ENCODE measurements around the gene HRH3.

The HRH3 gene

DNA sequence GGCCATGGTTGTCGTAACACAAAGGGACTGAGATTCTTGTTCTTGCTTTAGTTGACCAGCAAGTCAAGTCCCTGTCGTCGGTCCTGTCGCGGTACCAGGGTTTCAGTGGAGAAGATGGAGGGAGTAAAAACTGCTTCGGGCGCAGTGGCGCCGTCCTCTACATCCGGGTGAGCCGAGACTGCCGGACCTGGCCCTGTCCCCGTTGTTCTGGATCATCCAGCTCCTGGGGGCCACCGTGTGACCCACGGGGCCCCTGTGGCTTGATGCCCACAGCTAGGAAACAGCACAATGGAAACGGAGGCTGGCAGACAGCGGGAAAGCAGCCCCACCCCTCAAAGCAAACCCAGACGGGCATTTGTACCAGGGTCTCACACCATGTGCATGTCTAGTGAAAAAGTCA is 22.3 kb downstream of the HRH3 start:
- no peaks in the 10 kb centered on the region for H4K20me1 ChIP-seq (ENCODE audit: low read depth, low read length)
- no peak overlapping the region for H3K9ac ChIP-seq (ENCODE audit: low read length)
- no peaks in the 10 kb centered on the region for H3K27me3 ChIP-seq (ENCODE audit: low read length)
- H3K79me2 ChIP-seq (ENCODE audit: insufficient read depth, low read length), result no peaks in the 10 kb centered on the region
- no peak overlapping the region for H3K4me2 ChIP-seq (ENCODE audit: low read depth, low read length, poor library complexity, severe bottlenecking)
- H3K36me3 ChIP-seq (ENCODE audit: low read length), result no peaks in the 10 kb centered on the region
- no peaks in the 10 kb centered on the region for H3K9me3 ChIP-seq (ENCODE audit: insufficient read depth, low read length)
- H3F3A ChIP-seq (ENCODE audit: insufficient read depth), result no peaks in the 10 kb centered on the region; the same call in 1 of the 2 replicates
- no peak overlapping the region for H3K4me3 ChIP-seq (ENCODE audit: insufficient read depth, low read length, poor library complexity, severe bottlenecking)
- H2AFZ ChIP-seq (ENCODE audit: low read depth, low read length, severe bottlenecking), result no peak overlapping the region
- H3K9me2 ChIP-seq (replicated peaks; ENCODE audit: insufficient read depth, low read length), result no peaks in the 10 kb centered on the region
- no peak overlapping the region for H3K27ac ChIP-seq (ENCODE audit: low read depth, low read length)
- no peak for TF ChIP-seq EZH2phosphoT487 (conservative IDR thresholded peaks at IDR 0.05; ENCODE audit: low read length)
- TF ChIP-seq, protein P1, sequence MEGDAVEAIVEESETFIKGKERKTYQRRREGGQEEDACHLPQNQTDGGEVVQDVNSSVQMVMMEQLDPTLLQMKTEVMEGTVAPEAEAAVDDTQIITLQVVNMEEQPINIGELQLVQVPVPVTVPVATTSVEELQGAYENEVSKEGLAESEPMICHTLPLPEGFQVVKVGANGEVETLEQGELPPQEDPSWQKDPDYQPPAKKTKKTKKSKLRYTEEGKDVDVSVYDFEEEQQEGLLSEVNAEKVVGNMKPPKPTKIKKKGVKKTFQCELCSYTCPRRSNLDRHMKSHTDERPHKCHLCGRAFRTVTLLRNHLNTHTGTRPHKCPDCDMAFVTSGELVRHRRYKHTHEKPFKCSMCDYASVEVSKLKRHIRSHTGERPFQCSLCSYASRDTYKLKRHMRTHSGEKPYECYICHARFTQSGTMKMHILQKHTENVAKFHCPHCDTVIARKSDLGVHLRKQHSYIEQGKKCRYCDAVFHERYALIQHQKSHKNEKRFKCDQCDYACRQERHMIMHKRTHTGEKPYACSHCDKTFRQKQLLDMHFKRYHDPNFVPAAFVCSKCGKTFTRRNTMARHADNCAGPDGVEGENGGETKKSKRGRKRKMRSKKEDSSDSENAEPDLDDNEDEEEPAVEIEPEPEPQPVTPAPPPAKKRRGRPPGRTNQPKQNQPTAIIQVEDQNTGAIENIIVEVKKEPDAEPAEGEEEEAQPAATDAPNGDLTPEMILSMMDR (IDR thresholded peaks at IDR 0.05; ENCODE audit: insufficient read depth, low read length, poor library complexity, severe bottlenecking), result no peak

DNA sequence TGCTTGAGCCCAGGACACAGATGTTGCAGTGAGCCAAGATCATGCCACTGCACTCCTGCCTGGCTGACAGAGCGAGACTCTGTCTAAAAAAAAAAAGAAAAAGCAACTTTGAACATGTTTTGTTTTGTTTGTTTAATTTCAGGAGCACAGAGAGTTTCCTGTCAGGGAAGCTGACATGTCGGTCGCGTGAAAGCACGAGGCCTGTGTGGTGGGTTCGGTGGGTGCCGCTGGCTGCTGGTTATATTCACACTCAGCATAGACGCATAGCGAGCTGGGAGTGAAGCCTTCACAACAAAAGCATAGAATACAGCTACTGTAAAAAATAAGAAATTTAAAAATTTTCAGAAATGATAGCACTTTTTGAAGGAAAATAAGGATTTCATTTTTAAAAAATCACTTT is 22.8 kb downstream of the HRH3 start:
- Histone ChIP-seq H3K4me2 (ENCODE audit: low read depth, low read length, poor library complexity, severe bottlenecking) (no peak overlapping the region), H3K36me3 (ENCODE audit: low read length) (no peaks in the 10 kb centered on the region)
- TF ChIP-seq, protein P1 (IDR thresholded peaks at IDR 0.05; ENCODE audit: insufficient read depth, low read length, poor library complexity, severe bottlenecking), result no peak
- no peak for TF ChIP-seq EZH2phosphoT487 (conservative IDR thresholded peaks at IDR 0.05; ENCODE audit: low read length)

DNA sequence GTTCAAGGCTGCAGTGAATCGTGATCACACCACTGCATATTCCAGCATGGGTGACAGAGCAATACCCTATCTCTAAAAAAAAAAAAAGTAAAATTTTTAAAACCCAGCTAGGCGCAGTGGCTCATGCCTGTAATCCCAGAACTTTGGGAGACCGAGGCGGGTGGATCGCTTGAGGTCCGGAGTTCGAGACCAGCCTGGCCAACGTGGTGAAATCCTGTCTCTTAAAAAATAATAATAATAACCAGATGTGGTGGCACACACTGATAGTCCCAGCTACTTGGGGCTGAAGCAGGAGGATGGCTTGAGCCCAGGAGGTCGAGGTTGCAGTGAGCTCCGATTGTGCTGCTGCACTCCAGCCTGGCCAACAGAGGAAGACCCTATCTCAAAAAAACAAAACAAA is 23.8 kb downstream of the HRH3 start:
- no peaks in the 10 kb centered on the region for H3K36me3 ChIP-seq (ENCODE audit: low read length)
- no peaks in the 10 kb centered on the region for H3K9me2 ChIP-seq (replicated peaks; ENCODE audit: insufficient read depth, low read length)
- no peaks in the 10 kb centered on the region for H3K9me3 ChIP-seq (ENCODE audit: insufficient read depth, low read length)
- no peak overlapping the region for H3K27ac ChIP-seq (ENCODE audit: low read depth, low read length)
- no peaks in the 10 kb centered on the region; the same call in 1 of the 2 replicates for H3F3A ChIP-seq (ENCODE audit: insufficient read depth)
- no peak overlapping the region for H3K4me2 ChIP-seq (ENCODE audit: low read depth, low read length, poor library complexity, severe bottlenecking)
- H3K27me3 ChIP-seq (ENCODE audit: low read length), result no peaks in the 10 kb centered on the region
- no peaks in the 10 kb centered on the region for H4K20me1 ChIP-seq (ENCODE audit: low read depth, low read length)
- H2AFZ ChIP-seq (ENCODE audit: low read depth, low read length, severe bottlenecking), result no peak overlapping the region
- no peaks in the 10 kb centered on the region for H3K79me2 ChIP-seq (ENCODE audit: insufficient read depth, low read length)
- H3K4me3 ChIP-seq (ENCODE audit: insufficient read depth, low read length, poor library complexity, severe bottlenecking), result no peak overlapping the region
- H3K9ac ChIP-seq (ENCODE audit: low read length), result no peak overlapping the region
- TF ChIP-seq, protein P1 (IDR thresholded peaks at IDR 0.05; ENCODE audit: insufficient read depth, low read length, poor library complexity, severe bottlenecking), result no peak
- no peak for TF ChIP-seq EZH2phosphoT487 (conservative IDR thresholded peaks at IDR 0.05; ENCODE audit: low read length)

More for the DNA sequence above, 22.8 kb downstream of the HRH3 start:
- Histone ChIP-seq H4K20me1 (ENCODE audit: low read depth, low read length) (no peaks in the 10 kb centered on the region), H3K4me3 (ENCODE audit: insufficient read depth, low read length, poor library complexity, severe bottlenecking) (no peak overlapping the region), H3K9me2 (replicated peaks; ENCODE audit: insufficient read depth, low read length) (no peaks in the 10 kb centered on the region), H3K79me2 (ENCODE audit: insufficient read depth, low read length) (no peaks in the 10 kb centered on the region), H2AFZ (ENCODE audit: low read depth, low read length, severe bottlenecking) (no peak overlapping the region), H3F3A (ENCODE audit: insufficient read depth) (no peaks in the 10 kb centered on the region; the same call in 1 of the 2 replicates), H3K9me3 (ENCODE audit: insufficient read depth, low read length) (no peaks in the 10 kb centered on the region), H3K9ac (ENCODE audit: low read length) (no peak overlapping the region), H3K27ac (ENCODE audit: low read depth, low read length) (no peak overlapping the region), H3K27me3 (ENCODE audit: low read length) (no peaks in the 10 kb centered on the region)

All from SU-DHL-6 (cell line).